ENCODE results near the gene SLC48A1. TPM values are rescaled to one million over a fixed set of nuclear protein-coding genes. Genes with fewer than 3 reads are reported as not detected.

Gene SLC48A1
- polyA plus RNA-seq, 1 donor (not counting 4 experiments of a cell fraction or from before 2014, with no cell fraction given): 8.1 TPM

GRCh38 chr12:47819138-47819895 is 46.3 kb downstream of the SLC48A1 start:
- Histone ChIP-seq H3K27ac (ENCODE audit: control insufficient read depth, insufficient read depth, low read length) (peak overlapping the region; percentile 34), H3K27me3 (ENCODE audit: control insufficient read depth, extremely low read depth, insufficient read depth, low read length) (no peaks in the 10 kb centered on the region), H3K36me3 (ENCODE audit: control insufficient read depth in 2 of 2, extremely low read depth in 1 of 2, insufficient read depth in 2 of 2, low read length in 2 of 2) (peaks cover 3 to 18% of the 10 kb centered on the region in 2 experiments), H3K9me3 (ENCODE audit: control insufficient read depth, low read depth, low read length) (no peaks in the 10 kb centered on the region), H3K4me2 (ENCODE audit: control insufficient read depth, extremely low read depth, insufficient read depth, low read depth, low read length) (peak overlapping the region; percentile 91), H3K79me2 (ENCODE audit: control insufficient read depth, insufficient read depth, low read length) (peaks cover 62% of the 10 kb centered on the region), H3K4me3 (ENCODE audit: control insufficient read depth in 2 of 3, extremely low read depth in 1 of 3, insufficient read depth in 2 of 3, low read depth in 1 of 3, low read length in 3 of 3) (peak overlapping the region; percentile 69 to 83 (median 79)), H3K4me1 (ENCODE audit: control insufficient read depth, extremely low read depth, insufficient read depth, low read length) (peaks cover 44% of the 10 kb centered on the region), H3K9ac (ENCODE audit: control insufficient read depth, extremely low read depth, insufficient read depth, low read length) (peak overlapping the region; percentile 69), H4K20me1 (ENCODE audit: control insufficient read depth, extremely low read depth, insufficient read depth, low read length) (peaks cover 5% of the 10 kb centered on the region), H3K9me1 (ENCODE audit: control insufficient read depth, extremely low read depth, insufficient read depth, low read length) (peaks cover 8% of the 10 kb centered on the region), H2AFZ (ENCODE audit: control insufficient read depth, low read length) (no peak overlapping the region)
- FAIRE-seq (no peak), DNase-seq (ENCODE audit: low read depth, low spot score) (no peak)
- dilution Hi-C loops (cut with MboI; ENCODE audit: extremely low pct_ligation_motif_present, low sequenced_read_pairs): no loop called here
- TF ChIP-seq CTCF (optimal IDR thresholded peaks at IDR 0.05 in 1 of 3, IDR thresholded peaks at IDR 0.05 in 1 of 3, conservative IDR thresholded peaks at IDR 0.05 in 1 of 3; ENCODE audit: extremely low read depth in 1 of 3, insufficient read depth in 2 of 3, low read length in 3 of 3) (no peak), EZH2 (IDR thresholded peaks at IDR 0.05; ENCODE audit: low read length) (no peak)

- Histone ChIP-seq H3K4me1 (ENCODE audit: control insufficient read depth, extremely low read depth, insufficient read depth, low read length) (peaks cover 49% of the 10 kb centered on the region), H4K20me1 (ENCODE audit: control insufficient read depth, extremely low read depth, insufficient read depth, low read length) (peaks cover 2% of the 10 kb centered on the region), H3K79me2 (ENCODE audit: control insufficient read depth, insufficient read depth, low read length) (peaks cover 55% of the 10 kb centered on the region), H3K4me2 (ENCODE audit: control insufficient read depth, extremely low read depth, insufficient read depth, low read depth, low read length) (peak within 1 kb of the TSS; percentile 97), H3K9me3 (ENCODE audit: control insufficient read depth, low read depth, low read length) (no peaks in the 10 kb centered on the region), H3K4me3 (ENCODE audit: control insufficient read depth in 2 of 3, extremely low read depth in 1 of 3, insufficient read depth in 2 of 3, low read depth in 1 of 3, low read length in 3 of 3) (peak within 1 kb of the TSS; percentile 69 to 94 (median 83)), H3K9me1 (ENCODE audit: control insufficient read depth, extremely low read depth, insufficient read depth, low read length) (peaks cover 8% of the 10 kb centered on the region), H3K9ac (ENCODE audit: control insufficient read depth, extremely low read depth, insufficient read depth, low read length) (peak within 1 kb of the TSS; percentile 91), H3K27me3 (ENCODE audit: control insufficient read depth, extremely low read depth, insufficient read depth, low read length) (no peaks in the 10 kb centered on the region), H3K27ac (ENCODE audit: control insufficient read depth, insufficient read depth, low read length) (peak within 1 kb of the TSS; percentile 92), H2AFZ (ENCODE audit: control insufficient read depth, low read length) (peak within 1 kb of the TSS; percentile 64), H3K36me3 (ENCODE audit: control insufficient read depth in 2 of 2, extremely low read depth in 1 of 2, insufficient read depth in 2 of 2, low read length in 2 of 2) (peaks cover 1 to 11% of the 10 kb centered on the region in 2 experiments)
- dilution Hi-C loops (cut with MboI; ENCODE audit: extremely low pct_ligation_motif_present, low sequenced_read_pairs): no loop called here
- no peak for FAIRE-seq
- DNase-seq (ENCODE audit: low read depth, low spot score): no peak
- TF ChIP-seq EZH2 (IDR thresholded peaks at IDR 0.05; ENCODE audit: low read length): no peak
- TF ChIP-seq CTCF (optimal IDR thresholded peaks at IDR 0.05 in 1 of 3, IDR thresholded peaks at IDR 0.05 in 1 of 3, conservative IDR thresholded peaks at IDR 0.05 in 1 of 3; ENCODE audit: extremely low read depth in 1 of 3, insufficient read depth in 2 of 3, low read length in 3 of 3): no peak
Observed at GRCh38 chr12:47819896-47820630, 47.0 kb downstream of the SLC48A1 start, which contains the start of gene HDAC7. HDAC7 (minus strand) TSS chr12:47819903; CDS start chr12:47819785, 118 bp downstream.
